Liver (tissue), 3 donors: ENCODE results near the gene DZANK1.

Experiments
- EGR1 ChIP-seq, 2 donors: IDR thresholded peaks; 2 replicates each; pipeline ENCODE4 v1.6.1; 2016 to 2018; ENCODE audit warnings: antibody characterized with exemption in 2 of 2, low read depth in 2 of 2
- FOXA1 ChIP-seq: IDR thresholded peaks from 2 replicates; pipeline ENCODE4 v1.6.1; 2016; ENCODE audit warnings: antibody characterized with exemption
- GABPA ChIP-seq, 2 donors: IDR thresholded peaks in 1 of 2; conservative IDR thresholded peaks in 1 of 2; 2 replicates each; pipeline ENCODE4 v1.6.1; 2016; ENCODE audit warnings: antibody characterized with exemption in 2 of 2, mild to moderate bottlenecking in 1 of 2, moderate library complexity in 1 of 2
- HNF4G ChIP-seq: IDR thresholded peaks from 2 replicates; pipeline ENCODE4 v1.6.1; 2016; ENCODE audit warnings: antibody characterized with exemption
- JUND ChIP-seq, 2 donors: IDR thresholded peaks; 2 replicates each; pipeline ENCODE4 v1.6.1; 2016; ENCODE audit warnings: antibody characterized with exemption in 2 of 2
- RAD21 ChIP-seq, 2 donors: IDR thresholded peaks; 2 replicates each; pipeline ENCODE4 v1.6.1; 2016; ENCODE audit warnings: antibody characterized with exemption in 2 of 2, mild to moderate bottlenecking in 2 of 2
- SP1 ChIP-seq: IDR thresholded peaks from 2 replicates; pipeline ENCODE4 v1.6.1; 2018; ENCODE audit warnings: antibody characterized with exemption, mild to moderate bottlenecking
- TAF1 ChIP-seq: conservative IDR thresholded peaks from 2 replicates; pipeline ENCODE4 v1.6.1; 2016; ENCODE audit warnings: antibody characterized with exemption, mild to moderate bottlenecking
- YY1 ChIP-seq: IDR thresholded peaks from 2 replicates; pipeline ENCODE4 v1.6.1; 2016; ENCODE audit warnings: antibody characterized with exemption, mild to moderate bottlenecking
- TF ChIP-seq, protein P1 (sequence below): IDR thresholded peaks from 2 replicates; pipeline ENCODE4 v1.6.1; 2016; ENCODE audit warnings: antibody characterized with exemption
- TF ChIP-seq, protein P2 (sequence below): IDR thresholded peaks from 2 replicates; pipeline ENCODE4 v1.6.1; 2016; ENCODE audit warnings: antibody characterized with exemption
- TF ChIP-seq, protein P3 (sequence below): fragments of 150-350 bp; IDR thresholded peaks from 2 replicates; pipeline ENCODE4 v1.5.1; 2017; ENCODE audit warnings: improper control_type of control experiment, low read depth, low read length; ENCODE audit not compliant: missing input control
- TF ChIP-seq, protein P4 (sequence below): IDR thresholded peaks from 2 replicates; pipeline ENCODE4 v1.6.1; 2016; ENCODE audit warnings: antibody characterized with exemption
- TF ChIP-seq, protein P5 (sequence below): IDR thresholded peaks from 2 replicates; pipeline ENCODE4 v1.6.1; 2016; ENCODE audit warnings: antibody characterized with exemption, mild to moderate bottlenecking
- donor health status: healthy.
- donor health status: healthy.

DNA sequence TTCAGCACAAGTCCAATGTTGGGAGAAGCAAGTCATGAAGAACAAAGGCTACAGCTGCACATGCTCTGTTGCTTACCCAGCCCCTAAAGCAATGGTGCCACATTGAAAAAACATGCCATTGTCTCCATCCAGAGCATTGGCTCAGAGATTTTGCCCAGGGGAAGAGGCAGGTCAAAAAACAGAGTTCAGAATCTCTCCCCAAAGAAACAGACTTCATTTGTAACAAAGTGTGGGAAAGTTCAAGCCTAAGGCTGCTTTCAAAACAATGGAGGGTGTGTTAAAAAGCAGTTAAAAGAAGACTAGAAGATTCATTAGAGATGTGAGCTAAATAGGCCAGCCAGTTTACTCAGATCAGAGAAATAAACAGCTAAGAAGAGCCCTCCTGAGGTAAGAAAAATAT lies 63.6 kb downstream of the DZANK1 start:
- TF ChIP-seq, protein P1, sequence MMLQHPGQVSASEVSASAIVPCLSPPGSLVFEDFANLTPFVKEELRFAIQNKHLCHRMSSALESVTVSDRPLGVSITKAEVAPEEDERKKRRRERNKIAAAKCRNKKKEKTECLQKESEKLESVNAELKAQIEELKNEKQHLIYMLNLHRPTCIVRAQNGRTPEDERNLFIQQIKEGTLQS: no peak
- TF ChIP-seq, protein P2, sequence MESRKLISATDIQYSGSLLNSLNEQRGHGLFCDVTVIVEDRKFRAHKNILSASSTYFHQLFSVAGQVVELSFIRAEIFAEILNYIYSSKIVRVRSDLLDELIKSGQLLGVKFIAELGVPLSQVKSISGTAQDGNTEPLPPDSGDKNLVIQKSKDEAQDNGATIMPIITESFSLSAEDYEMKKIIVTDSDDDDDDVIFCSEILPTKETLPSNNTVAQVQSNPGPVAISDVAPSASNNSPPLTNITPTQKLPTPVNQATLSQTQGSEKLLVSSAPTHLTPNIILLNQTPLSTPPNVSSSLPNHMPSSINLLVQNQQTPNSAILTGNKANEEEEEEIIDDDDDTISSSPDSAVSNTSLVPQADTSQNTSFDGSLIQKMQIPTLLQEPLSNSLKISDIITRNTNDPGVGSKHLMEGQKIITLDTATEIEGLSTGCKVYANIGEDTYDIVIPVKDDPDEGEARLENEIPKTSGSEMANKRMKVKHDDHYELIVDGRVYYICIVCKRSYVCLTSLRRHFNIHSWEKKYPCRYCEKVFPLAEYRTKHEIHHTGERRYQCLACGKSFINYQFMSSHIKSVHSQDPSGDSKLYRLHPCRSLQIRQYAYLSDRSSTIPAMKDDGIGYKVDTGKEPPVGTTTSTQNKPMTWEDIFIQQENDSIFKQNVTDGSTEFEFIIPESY: no peak
- TF ChIP-seq TAF1 (no peak), RAD21 (IDR thresholded peaks at IDR 0.05) (no peak), JUND (IDR thresholded peaks at IDR 0.05) (no peak), YY1 (no peak), SP1 (no peak), FOXA1 (no peak), HNF4G (no peak), EGR1 (IDR thresholded peaks at IDR 0.05; ENCODE audit: low read depth in 2 of 2) (no peak), GABPA (IDR thresholded peaks at IDR 0.05 in 1 of 2, conservative IDR thresholded peaks at IDR 0.05 in 1 of 2) (no peak)
- TF ChIP-seq, protein P3, sequence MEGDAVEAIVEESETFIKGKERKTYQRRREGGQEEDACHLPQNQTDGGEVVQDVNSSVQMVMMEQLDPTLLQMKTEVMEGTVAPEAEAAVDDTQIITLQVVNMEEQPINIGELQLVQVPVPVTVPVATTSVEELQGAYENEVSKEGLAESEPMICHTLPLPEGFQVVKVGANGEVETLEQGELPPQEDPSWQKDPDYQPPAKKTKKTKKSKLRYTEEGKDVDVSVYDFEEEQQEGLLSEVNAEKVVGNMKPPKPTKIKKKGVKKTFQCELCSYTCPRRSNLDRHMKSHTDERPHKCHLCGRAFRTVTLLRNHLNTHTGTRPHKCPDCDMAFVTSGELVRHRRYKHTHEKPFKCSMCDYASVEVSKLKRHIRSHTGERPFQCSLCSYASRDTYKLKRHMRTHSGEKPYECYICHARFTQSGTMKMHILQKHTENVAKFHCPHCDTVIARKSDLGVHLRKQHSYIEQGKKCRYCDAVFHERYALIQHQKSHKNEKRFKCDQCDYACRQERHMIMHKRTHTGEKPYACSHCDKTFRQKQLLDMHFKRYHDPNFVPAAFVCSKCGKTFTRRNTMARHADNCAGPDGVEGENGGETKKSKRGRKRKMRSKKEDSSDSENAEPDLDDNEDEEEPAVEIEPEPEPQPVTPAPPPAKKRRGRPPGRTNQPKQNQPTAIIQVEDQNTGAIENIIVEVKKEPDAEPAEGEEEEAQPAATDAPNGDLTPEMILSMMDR: no peak
- TF ChIP-seq, protein P4, sequence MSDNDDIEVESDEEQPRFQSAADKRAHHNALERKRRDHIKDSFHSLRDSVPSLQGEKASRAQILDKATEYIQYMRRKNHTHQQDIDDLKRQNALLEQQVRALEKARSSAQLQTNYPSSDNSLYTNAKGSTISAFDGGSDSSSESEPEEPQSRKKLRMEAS: no peak
- TF ChIP-seq, protein P5, sequence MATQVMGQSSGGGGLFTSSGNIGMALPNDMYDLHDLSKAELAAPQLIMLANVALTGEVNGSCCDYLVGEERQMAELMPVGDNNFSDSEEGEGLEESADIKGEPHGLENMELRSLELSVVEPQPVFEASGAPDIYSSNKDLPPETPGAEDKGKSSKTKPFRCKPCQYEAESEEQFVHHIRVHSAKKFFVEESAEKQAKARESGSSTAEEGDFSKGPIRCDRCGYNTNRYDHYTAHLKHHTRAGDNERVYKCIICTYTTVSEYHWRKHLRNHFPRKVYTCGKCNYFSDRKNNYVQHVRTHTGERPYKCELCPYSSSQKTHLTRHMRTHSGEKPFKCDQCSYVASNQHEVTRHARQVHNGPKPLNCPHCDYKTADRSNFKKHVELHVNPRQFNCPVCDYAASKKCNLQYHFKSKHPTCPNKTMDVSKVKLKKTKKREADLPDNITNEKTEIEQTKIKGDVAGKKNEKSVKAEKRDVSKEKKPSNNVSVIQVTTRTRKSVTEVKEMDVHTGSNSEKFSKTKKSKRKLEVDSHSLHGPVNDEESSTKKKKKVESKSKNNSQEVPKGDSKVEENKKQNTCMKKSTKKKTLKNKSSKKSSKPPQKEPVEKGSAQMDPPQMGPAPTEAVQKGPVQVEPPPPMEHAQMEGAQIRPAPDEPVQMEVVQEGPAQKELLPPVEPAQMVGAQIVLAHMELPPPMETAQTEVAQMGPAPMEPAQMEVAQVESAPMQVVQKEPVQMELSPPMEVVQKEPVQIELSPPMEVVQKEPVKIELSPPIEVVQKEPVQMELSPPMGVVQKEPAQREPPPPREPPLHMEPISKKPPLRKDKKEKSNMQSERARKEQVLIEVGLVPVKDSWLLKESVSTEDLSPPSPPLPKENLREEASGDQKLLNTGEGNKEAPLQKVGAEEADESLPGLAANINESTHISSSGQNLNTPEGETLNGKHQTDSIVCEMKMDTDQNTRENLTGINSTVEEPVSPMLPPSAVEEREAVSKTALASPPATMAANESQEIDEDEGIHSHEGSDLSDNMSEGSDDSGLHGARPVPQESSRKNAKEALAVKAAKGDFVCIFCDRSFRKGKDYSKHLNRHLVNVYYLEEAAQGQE: no peak
